Measurements from ENCODE around the gene CALR. TPM values are rescaled to one million over a fixed set of nuclear protein-coding genes. Genes with fewer than 3 reads are reported as not detected.
A peak's percentile ranks its signal among the peaks of the same experiment; 100 is the strongest.

The CALR gene
- total and polyA plus RNA-seq, 9 of the 15 experiments (the other 6 are each of a cell fraction or from before 2014, with no cell fraction given) = 126 to 811 (median 642) TPM

GRCh38 chr19:12985049-12985776, 46.8 kb downstream of the CALR start (continued):
- TF ChIP-seq ARID3A (IDR thresholded peaks at IDR 0.05; ENCODE audit: borderline replicate concordance, low read depth, low read length) (no peak), PKNOX1 (IDR thresholded peaks at IDR 0.05) (peak; percentile 75), KHSRP (IDR thresholded peaks at IDR 0.05) (no peak), SRF (CRISPR knock-in tag; IDR thresholded peaks at IDR 0.05) (no peak), ETV1 (tag; conservative IDR thresholded peaks at IDR 0.05; ENCODE audit: low read depth) (no peak), ZNF695 (CRISPR knock-in tag; IDR thresholded peaks at IDR 0.05) (no peak), ZNF217 (CRISPR knock-in tag; IDR thresholded peaks at IDR 0.05) (no peak), EP400 (IDR thresholded peaks at IDR 0.05) (peak; percentile 84; the same call in 1 of the 2 replicates), CREB3 (tag; conservative IDR thresholded peaks at IDR 0.05; ENCODE audit: low read depth) (peak; percentile 67; the same call in 1 of the 2 replicates), IRF2 (CRISPR knock-in tag; IDR thresholded peaks at IDR 0.05) (no peak), THAP7 (CRISPR knock-in tag; IDR thresholded peaks at IDR 0.05) (no peak), ZNF655 (CRISPR knock-in tag; IDR thresholded peaks at IDR 0.05) (no peak), THAP12 (CRISPR knock-in tag; IDR thresholded peaks at IDR 0.05) (no peak), CBFB (CRISPR knock-in tag; IDR thresholded peaks at IDR 0.05) (no peak), CBFA2T2 (conservative IDR thresholded peaks at IDR 0.05) (peak; percentile 73), FOS (IDR thresholded peaks at IDR 0.05; ENCODE audit: extremely low read depth, insufficient read length) (no peak), NFATC3 (IDR thresholded peaks at IDR 0.05) (no peak), ZNF280B (CRISPR knock-in tag; IDR thresholded peaks at IDR 0.05) (no peak), ARID2 (IDR thresholded peaks at IDR 0.05) (no peak)
